Duodenal mucosa (tissue), 2 donors: ENCODE measurements around the gene KCNAB2.

ENCODE experiments used
- H3K27ac ChIP-seq: one replicate; pipeline ENCODE4 v1.7.0; 2013; ENCODE audit warnings: low read depth, low read length
- H3K27me3 ChIP-seq, 2 donors: one replicate each; pipeline ENCODE4 v1.7.0; 2013; ENCODE audit warnings: low read length in 2 of 2, control low read depth in 1 of 2; ENCODE audit not compliant: insufficient read depth in 2 of 2, control insufficient read depth in 1 of 2
- H3K36me3 ChIP-seq, 2 donors: one replicate each; pipeline ENCODE4 v1.7.0; 2013; ENCODE audit warnings: low read length in 2 of 2, control low read depth in 1 of 2; ENCODE audit not compliant: insufficient read depth in 2 of 2, control insufficient read depth in 1 of 2
- H3K4me1 ChIP-seq, 2 donors: one replicate each; pipeline ENCODE4 v1.7.0; 2013; ENCODE audit warnings: low read length in 2 of 2, control low read depth in 1 of 2; ENCODE audit not compliant: insufficient read depth in 2 of 2, control insufficient read depth in 1 of 2
- H3K4me3 ChIP-seq, 2 donors: one replicate each; pipeline ENCODE4 v1.7.0; 2013; ENCODE audit warnings: low read length in 2 of 2, low read depth in 1 of 2
- H3K9ac ChIP-seq, 2 donors: one replicate each; pipeline ENCODE4 v1.7.0; 2013; ENCODE audit warnings: low read length in 2 of 2, low read depth in 1 of 2
- H3K9me3 ChIP-seq, 2 donors: one replicate each; pipeline ENCODE4 v1.7.0; 2013; ENCODE audit warnings: low read length in 2 of 2, control low read depth in 1 of 2; ENCODE audit not compliant: control insufficient read depth in 1 of 2

KCNAB2 gene

DNA sequence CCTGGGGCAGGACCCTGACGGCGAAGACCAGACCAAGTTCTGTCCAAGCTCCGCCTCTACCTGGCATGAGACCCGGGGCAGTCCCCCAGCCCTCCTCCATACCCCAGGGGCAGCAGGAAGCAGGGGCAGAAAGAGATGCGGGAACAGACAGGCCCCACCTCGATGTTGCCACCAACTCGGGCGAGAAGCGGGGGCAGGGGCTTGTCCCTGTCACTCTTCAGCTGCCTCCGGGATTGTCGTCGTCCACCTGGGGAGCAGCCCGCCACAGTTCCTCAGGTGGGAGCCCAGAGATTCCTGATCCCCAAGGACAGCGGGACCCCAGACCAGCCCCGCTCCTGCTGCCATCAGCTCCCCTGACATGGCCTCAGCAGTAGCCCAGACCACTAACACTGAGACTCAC lies 79.7 kb downstream of the KCNAB2 start:
- Histone ChIP-seq H3K36me3 (no peaks in the 10 kb centered on the region), H3K4me1 (peaks cover 0 to 11% of the 10 kb centered on the region in 2 donors), H3K27ac (no peak overlapping the region), H3K27me3 (no peaks in the 10 kb centered on the region), H3K9me3 (no peaks in the 10 kb centered on the region), H3K4me3 (no peak overlapping the region), H3K9ac (no peak overlapping the region)

DNA sequence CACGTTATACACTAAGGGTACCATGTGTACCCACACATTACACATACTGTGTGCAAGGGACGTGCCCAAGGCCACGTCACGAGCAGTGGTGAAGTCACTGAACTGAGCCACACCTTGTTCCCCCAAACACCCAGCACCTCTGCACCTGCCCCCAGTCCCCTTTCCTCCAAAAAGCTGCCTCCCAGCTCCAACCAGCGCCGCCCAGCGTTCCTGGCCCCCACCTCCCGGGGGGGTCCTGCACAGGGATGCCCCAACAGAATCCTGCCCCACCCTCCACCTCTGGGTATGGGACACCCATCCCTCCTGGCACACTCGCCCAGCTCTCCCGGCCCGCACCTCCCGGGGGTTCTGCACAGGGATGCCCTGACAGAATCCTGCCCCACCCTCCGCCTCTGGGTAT lies 80.3 kb downstream of the KCNAB2 start:
- no peak overlapping the region for H3K27ac ChIP-seq
- no peaks in the 10 kb centered on the region for H3K27me3 ChIP-seq
- no peak overlapping the region for H3K4me3 ChIP-seq
- no peaks in the 10 kb centered on the region for H3K9me3 ChIP-seq
- no peak overlapping the region for H3K9ac ChIP-seq
- no peaks in the 10 kb centered on the region for H3K36me3 ChIP-seq
- peaks cover 0 to 11% of the 10 kb centered on the region in 2 donors for H3K4me1 ChIP-seq

DNA sequence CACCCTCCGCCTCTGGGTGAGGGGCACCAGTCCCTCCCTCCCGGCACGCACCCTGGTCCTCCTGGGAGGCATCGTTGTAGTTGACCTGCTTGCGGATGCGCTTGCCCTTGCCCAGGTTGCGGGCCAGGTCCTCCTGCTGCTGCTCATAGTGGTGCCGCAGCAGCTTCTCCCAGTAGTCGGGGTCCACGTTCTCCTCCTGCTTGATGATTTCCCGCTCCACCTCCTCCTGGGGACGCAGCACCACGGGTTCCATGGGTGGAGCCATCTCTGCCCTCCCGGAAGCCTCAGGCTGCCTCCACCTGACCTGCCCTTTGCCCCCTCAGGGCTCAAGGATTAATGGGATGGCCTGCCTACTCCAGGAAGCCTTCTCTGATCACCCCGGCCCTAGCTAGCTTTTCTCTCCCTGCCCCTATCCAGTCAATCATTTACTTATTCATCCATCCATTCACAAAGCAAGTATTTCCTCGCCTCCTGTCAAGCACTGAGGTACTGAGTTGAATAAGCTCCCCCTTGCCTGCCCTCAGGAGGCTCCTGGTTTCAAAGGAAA lies 80.9 kb downstream of the KCNAB2 start:
- no peaks in the 10 kb centered on the region for H3K36me3 ChIP-seq
- H3K4me3 ChIP-seq = no peak overlapping the region
- peaks cover 0 to 11% of the 10 kb centered on the region in 2 donors for H3K4me1 ChIP-seq
- H3K9me3 ChIP-seq = no peaks in the 10 kb centered on the region
- no peak overlapping the region for H3K27ac ChIP-seq
- no peaks in the 10 kb centered on the region for H3K27me3 ChIP-seq
- H3K9ac ChIP-seq = no peak overlapping the region

DNA sequence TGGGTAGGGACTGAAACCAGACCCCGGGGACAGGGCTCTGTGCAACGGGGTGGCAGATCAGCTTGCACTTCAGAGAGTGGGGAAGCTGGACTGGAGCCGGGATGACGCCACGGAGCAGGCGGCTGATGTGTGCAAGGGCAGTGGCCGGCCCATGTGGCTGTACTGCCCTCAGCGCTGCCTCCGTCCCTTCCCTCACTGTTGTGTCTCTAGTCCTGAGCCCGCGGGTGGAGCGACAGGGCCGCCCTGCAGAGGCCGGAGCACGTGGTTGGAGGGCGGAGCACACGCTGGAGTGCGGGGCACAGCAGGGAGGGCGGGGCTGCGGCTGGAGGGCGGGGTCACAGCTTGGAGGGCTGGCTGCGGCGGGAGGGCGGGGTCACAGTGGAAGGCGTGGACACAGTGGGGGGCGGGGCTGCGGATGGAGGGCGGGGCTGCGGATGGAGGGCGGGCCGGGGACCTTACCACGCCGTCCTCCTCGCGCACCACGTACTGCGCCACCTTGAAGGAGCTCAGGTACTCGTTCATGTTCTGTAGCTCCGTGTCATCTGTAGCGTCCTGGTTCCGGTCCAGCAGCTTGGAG lies 82.0 kb downstream of the KCNAB2 start:
- Histone ChIP-seq H3K4me1 (peaks cover 0 to 11% of the 10 kb centered on the region in 2 donors), H3K9ac (no peak overlapping the region), H3K36me3 (no peaks in the 10 kb centered on the region), H3K4me3 (peak overlapping the region; percentile 21 to 36), H3K9me3 (no peaks in the 10 kb centered on the region), H3K27me3 (no peaks in the 10 kb centered on the region), H3K27ac (no peak overlapping the region)

DNA sequence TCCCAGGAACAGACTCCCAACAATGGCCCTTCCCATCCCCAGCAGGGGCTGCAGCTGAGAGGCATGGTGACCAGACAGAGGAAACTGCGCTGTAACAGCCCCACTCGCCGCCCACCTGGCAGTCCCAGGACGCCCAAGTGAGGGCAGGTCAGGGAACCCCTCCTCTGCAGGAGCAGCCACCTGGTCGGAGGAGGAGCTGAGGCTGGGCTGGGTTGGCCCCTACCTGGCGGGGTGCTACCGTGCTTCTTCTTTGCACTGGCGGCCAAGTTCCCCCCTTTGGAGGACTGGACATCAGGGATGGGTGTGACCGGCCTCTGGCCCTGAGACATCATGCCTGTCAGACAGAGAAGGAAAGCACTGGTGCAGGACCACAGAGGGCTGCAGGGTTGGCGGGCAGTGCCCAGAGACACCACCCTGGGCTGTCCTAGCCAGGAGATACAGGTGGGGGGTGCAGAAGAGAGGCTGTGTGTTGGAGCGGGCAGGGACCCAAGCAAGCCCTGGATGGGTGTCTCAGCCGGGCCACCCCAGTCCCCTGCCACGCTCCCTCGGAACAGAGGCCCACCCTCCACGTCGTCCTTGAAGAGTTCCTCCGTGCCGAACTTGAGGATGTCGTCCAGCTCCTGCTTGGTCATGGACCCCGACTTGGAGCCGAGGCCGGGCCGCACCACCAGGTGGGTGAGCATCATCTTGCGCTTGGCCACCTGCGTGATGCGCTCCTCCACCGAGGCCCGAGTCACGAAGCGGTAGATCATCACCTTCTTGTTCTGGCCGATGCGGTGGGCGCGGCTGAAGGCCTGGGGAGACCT lies 82.8 kb downstream of the KCNAB2 start:
- no peaks in the 10 kb centered on the region for H3K36me3 ChIP-seq
- H3K4me3 ChIP-seq = no peak overlapping the region
- no peaks in the 10 kb centered on the region for H3K27me3 ChIP-seq
- H3K4me1 ChIP-seq = peaks cover 0 to 11% of the 10 kb centered on the region in 2 donors
- no peaks in the 10 kb centered on the region for H3K9me3 ChIP-seq
- H3K27ac ChIP-seq = no peak overlapping the region
- no peak overlapping the region for H3K9ac ChIP-seq

DNA sequence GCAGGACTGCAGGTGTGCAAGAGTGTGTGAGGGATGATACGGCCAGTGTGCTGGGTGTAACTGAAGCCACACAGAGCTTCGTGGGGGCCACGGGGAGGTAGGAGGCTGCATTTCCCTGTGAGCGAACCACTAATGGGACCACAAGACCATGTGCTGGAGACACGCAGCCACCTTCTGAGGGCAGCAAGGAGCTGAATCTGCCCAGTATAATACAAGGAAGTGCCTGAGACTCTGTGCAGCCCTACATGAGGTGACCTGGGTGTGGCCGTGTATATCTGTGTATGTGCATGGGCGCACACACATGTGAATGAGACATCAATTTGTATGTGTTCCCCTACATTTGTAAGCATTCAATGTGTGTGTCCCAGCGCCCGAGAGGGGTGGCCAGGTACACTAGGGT lies 83.6 kb downstream of the KCNAB2 start:
- Histone ChIP-seq H3K27me3 (no peaks in the 10 kb centered on the region), H3K4me3 (no peak overlapping the region), H3K36me3 (no peaks in the 10 kb centered on the region), H3K9ac (no peak overlapping the region), H3K27ac (no peak overlapping the region), H3K4me1 (peaks cover 0 to 11% of the 10 kb centered on the region in 2 donors), H3K9me3 (no peaks in the 10 kb centered on the region)

DNA sequence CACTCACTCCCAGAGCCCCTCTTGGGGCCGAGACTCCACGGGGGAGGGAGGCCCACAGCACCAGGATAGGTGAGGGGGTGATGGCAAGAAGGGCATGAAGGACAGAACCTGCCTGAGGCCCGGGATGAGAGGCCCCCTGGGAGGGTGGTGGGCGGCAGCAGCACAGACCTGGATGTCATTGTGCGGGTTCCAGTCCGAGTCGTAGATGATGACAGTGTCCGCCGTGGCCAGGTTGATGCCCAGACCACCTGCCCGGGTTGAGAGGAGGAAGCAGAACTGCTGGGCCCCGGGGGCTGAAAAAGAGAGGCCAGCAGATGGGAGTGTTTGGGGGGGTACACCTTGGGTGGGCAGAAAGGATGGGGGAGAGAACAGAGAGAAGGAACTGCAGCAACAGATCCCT lies 84.3 kb downstream of the KCNAB2 start:
- no peak overlapping the region for H3K9ac ChIP-seq
- no peaks in the 10 kb centered on the region for H3K36me3 ChIP-seq
- no peaks in the 10 kb centered on the region for H3K27me3 ChIP-seq
- H3K4me3 ChIP-seq = no peak overlapping the region
- H3K27ac ChIP-seq = no peak overlapping the region
- H3K4me1 ChIP-seq = peaks cover 0 to 11% of the 10 kb centered on the region in 2 donors
- no peaks in the 10 kb centered on the region for H3K9me3 ChIP-seq

DNA sequence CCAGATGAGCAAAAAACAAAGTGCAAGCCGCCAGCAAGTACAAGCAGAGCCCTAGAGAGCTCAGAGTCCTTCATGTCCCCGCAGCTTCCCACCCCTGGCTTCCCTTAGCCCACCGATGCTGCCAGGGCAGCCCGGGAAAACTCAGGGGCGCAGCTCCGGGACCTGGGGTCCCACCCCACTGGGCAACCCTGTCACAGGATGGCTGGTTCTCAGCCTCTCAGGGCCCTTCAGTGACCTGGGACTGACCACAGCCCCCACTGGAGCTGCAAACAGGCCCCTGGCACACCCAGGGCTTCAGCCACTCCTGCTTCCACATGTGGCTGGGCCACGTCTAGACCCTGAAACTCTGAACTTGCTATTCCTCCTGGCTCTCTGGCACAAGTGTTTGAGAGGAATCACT lies 84.9 kb downstream of the KCNAB2 start:
- Histone ChIP-seq H3K4me3 (no peak overlapping the region), H3K27me3 (no peaks in the 10 kb centered on the region), H3K9me3 (no peaks in the 10 kb centered on the region), H3K27ac (no peak overlapping the region), H3K9ac (no peak overlapping the region), H3K36me3 (no peaks in the 10 kb centered on the region), H3K4me1 (peaks cover 0 to 11% of the 10 kb centered on the region in 2 donors)

DNA sequence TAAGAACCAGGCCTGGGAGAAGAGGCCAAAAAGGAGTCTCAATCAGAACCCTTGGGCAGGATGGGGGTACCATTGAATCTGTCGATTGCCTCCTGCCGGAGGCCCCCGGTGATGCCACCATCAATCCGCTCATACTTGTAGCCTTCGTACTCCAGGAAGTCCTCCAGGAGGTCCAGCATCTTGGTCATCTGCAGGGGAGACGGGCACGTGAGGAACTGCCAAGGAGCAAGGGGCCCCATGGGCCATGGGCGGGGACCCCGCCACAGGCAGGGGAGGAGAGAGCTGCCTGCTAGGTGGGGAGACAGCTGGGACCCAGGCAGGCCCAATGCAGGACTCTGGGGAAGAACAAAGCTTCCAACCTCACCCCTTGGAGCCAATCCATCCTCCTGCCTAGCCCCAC lies 85.9 kb downstream of the KCNAB2 start:
- H3K9ac ChIP-seq = no peak overlapping the region
- H3K27me3 ChIP-seq = no peaks in the 10 kb centered on the region
- no peak overlapping the region for H3K4me3 ChIP-seq
- peaks cover 0 to 11% of the 10 kb centered on the region in 2 donors for H3K4me1 ChIP-seq
- H3K27ac ChIP-seq = no peak overlapping the region
- no peaks in the 10 kb centered on the region for H3K9me3 ChIP-seq
- no peaks in the 10 kb centered on the region for H3K36me3 ChIP-seq

DNA sequence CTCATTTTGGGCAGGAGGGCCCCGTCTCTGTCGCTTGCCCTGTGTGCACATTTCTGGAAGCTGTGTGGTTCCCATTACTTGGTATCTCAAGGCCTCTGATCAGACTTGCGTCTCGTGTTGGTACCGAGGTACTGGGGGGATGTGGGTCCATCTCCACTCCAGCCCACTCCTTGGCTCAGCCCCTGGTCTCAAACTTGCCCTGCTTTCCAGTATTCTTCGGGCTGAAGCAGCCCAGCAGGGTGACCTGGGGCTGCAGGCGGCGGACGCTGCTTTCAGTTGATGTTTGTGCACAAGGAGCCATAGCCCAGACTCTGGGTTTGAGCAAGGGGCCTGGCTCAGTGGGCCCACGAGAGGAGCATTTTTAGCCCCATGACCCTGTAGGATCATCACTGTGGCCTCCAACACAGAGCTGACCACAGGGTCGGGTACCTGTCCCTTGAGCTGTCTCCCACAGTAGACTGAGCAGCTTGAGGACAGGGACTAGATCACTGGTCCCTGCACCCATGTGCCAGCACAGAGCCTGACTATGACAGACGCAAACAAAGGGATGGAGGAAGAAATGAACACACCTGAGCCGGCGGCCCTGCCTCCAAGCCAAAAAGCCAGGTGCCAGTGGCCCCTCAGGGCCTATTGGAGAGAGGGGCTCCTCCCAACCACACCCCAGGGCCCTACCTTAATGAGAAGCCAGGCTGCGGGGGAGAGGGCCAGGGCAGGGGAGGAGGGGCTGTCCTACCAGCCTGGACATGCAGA lies 87.6 kb downstream of the KCNAB2 start:
- no peaks in the 10 kb centered on the region for H3K4me1 ChIP-seq
- no peak overlapping the region for H3K9ac ChIP-seq
- no peaks in the 10 kb centered on the region for H3K9me3 ChIP-seq
- H3K27me3 ChIP-seq = no peaks in the 10 kb centered on the region
- no peaks in the 10 kb centered on the region for H3K36me3 ChIP-seq
- no peak overlapping the region for H3K27ac ChIP-seq
- no peak overlapping the region for H3K4me3 ChIP-seq
